Liver (tissue), 3 donors: ENCODE results near the gene DPP9.

Experiments
- ATF3 ChIP-seq: IDR thresholded peaks from 2 replicates; pipeline ENCODE4 v1.6.1; 2016; ENCODE audit warnings: antibody characterized with exemption
- CTCF ChIP-seq: fragments of 150-350 bp; IDR thresholded peaks from 2 replicates; pipeline ENCODE4 v1.5.1; 2017; ENCODE audit warnings: improper control_type of control experiment, low read depth, low read length; ENCODE audit not compliant: missing input control
- EGR1 ChIP-seq, 2 donors: IDR thresholded peaks; 2 replicates each; pipeline ENCODE4 v1.6.1; 2016 to 2018; ENCODE audit warnings: antibody characterized with exemption in 2 of 2, low read depth in 2 of 2
- FOXA1 ChIP-seq: IDR thresholded peaks from 2 replicates; pipeline ENCODE4 v1.6.1; 2016; ENCODE audit warnings: antibody characterized with exemption
- GABPA ChIP-seq, 2 donors: IDR thresholded peaks in 1 of 2; conservative IDR thresholded peaks in 1 of 2; 2 replicates each; pipeline ENCODE4 v1.6.1; 2016; ENCODE audit warnings: antibody characterized with exemption in 2 of 2, mild to moderate bottlenecking in 1 of 2, moderate library complexity in 1 of 2
- HNF4G ChIP-seq: IDR thresholded peaks from 2 replicates; pipeline ENCODE4 v1.6.1; 2016; ENCODE audit warnings: antibody characterized with exemption
- JUND ChIP-seq, 2 donors: IDR thresholded peaks; 2 replicates each; pipeline ENCODE4 v1.6.1; 2016; ENCODE audit warnings: antibody characterized with exemption in 2 of 2
- MAX ChIP-seq: IDR thresholded peaks from 2 replicates; pipeline ENCODE4 v1.6.1; 2016; ENCODE audit warnings: antibody characterized with exemption
- REST ChIP-seq: IDR thresholded peaks from 2 replicates; pipeline ENCODE4 v1.6.1; 2016; ENCODE audit warnings: antibody characterized with exemption, mild to moderate bottlenecking
- RXRA ChIP-seq, 2 donors: IDR thresholded peaks; 2 replicates each; pipeline ENCODE4 v1.6.1; 2017 to 2018; ENCODE audit warnings: antibody characterized with exemption in 2 of 2, mild to moderate bottlenecking in 1 of 2
- SP1 ChIP-seq: IDR thresholded peaks from 2 replicates; pipeline ENCODE4 v1.6.1; 2018; ENCODE audit warnings: antibody characterized with exemption, mild to moderate bottlenecking
- YY1 ChIP-seq: IDR thresholded peaks from 2 replicates; pipeline ENCODE4 v1.6.1; 2016; ENCODE audit warnings: antibody characterized with exemption, mild to moderate bottlenecking
- ZBTB33 ChIP-seq: IDR thresholded peaks from 2 replicates; pipeline ENCODE4 v1.6.1; 2016; ENCODE audit warnings: antibody characterized with exemption
- donor health status: healthy.
- donor health status: healthy.

- TF ChIP-seq CTCF (no peak), JUND (IDR thresholded peaks at IDR 0.05) (no peak), GABPA (IDR thresholded peaks at IDR 0.05 in 1 of 2, conservative IDR thresholded peaks at IDR 0.05 in 1 of 2) (no peak), MAX (no peak), ATF3 (no peak), FOXA1 (no peak), SP1 (no peak), YY1 (no peak), ZBTB33 (no peak), REST (no peak), HNF4G (no peak), RXRA (IDR thresholded peaks at IDR 0.05) (no peak), EGR1 (IDR thresholded peaks at IDR 0.05; ENCODE audit: low read depth in 2 of 2) (no peak)
Measured at GRCh38 chr19:4682417-4683200, 41.0 kb downstream of the DPP9 start.
